ENCODE measurements around the gene LENEP. TPM values are rescaled to one million over a fixed set of nuclear protein-coding genes. Genes with fewer than 3 reads are reported as not detected.
A peak's percentile ranks its signal among the peaks of the same experiment; 100 is the strongest.

LENEP gene
- total RNA-seq, 1 donor from 2014 or later: not detected

DNA sequence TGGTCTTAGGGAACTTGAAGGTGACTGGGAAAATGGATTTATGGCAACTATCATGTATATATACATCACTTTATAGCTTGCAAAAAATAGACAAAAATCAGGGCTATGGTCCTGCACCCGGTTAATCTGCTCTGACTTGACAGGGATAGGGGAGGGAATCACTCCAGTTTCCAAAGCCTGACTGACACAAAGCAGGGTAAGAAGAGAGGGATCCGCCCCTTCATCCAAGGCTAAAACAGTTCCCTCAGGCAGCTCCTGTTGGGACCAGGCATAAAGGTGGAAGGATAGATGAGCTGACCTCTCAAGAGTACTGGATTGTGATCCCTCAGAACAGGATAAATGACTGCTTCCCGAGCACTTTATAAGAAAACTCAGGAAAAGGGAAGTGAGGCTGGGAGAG, 38.8 kb upstream of the LENEP start:
- peaks cover 64% of the 10 kb centered on the region for H3K4me1 Mint-ChIP-seq
- Histone ChIP-seq H3K9ac (no peak overlapping the region), H3K27ac (peak overlapping the region; percentile 97)

DNA sequence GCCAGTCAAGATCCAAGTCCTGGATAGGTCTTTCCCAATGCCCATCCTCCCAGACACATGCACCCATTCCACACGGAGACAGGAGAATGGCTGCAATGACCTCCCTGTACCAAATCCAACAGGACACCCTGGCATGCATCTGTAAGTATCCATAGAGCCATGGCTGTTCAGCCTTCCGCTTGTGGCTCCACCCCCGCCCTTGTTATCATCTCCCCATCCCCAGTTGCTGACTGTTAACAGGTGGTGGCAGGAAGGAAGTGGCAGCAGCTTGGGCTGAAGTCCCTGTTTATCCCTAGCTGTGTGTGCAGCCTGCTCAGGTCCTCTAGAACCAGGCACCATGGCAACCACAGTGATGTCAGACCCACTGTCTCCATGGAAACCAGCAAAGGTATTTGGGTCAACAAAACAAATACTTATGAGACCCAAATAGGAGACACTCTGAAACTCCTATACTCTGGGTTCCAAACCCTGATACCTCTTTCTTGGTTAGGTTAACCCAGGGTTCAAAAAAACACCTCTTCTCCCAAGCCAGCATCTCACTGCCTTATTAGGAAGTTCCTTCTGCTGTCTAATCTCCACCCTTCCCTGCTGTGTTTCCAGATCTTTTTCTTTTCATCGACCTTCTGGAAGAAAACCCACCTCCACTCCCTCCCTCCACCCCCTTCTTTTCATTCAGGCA, 38.2 kb upstream of the LENEP start:
- peaks cover 47% of the 10 kb centered on the region for H3F3A ChIP-seq (ENCODE audit: low read depth)
- Mint-ChIP-seq H3K4me3 (peak overlapping the region; percentile 94), H3K36me3 (peaks cover 12% of the 10 kb centered on the region), H3K27me3 (ENCODE audit: insufficient read depth, low read depth) (peaks cover 11% of the 10 kb centered on the region), H3K27ac (peak overlapping the region; percentile 100), H3K4me1 (peaks cover 64% of the 10 kb centered on the region), H3K9me3 (no peaks in the 10 kb centered on the region)
- H3K36me3 ChIP-seq: no peaks in the 10 kb centered on the region
- peak overlapping the region; percentile 66 for H3K4me3 ChIP-seq
- H3K4me1 ChIP-seq: peaks cover 38% of the 10 kb centered on the region
- H3K9ac ChIP-seq: peak overlapping the region; percentile 38
- peak overlapping the region; percentile 97 for H3K27ac ChIP-seq
- no peaks in the 10 kb centered on the region for H3K27me3 ChIP-seq
- H3K79me2 ChIP-seq (ENCODE audit: low read depth): peaks cover 48% of the 10 kb centered on the region
- H3K9me3 ChIP-seq (ENCODE audit: low read depth): no peaks in the 10 kb centered on the region
- H4K20me1 ChIP-seq (ENCODE audit: low read depth): peaks cover 51% of the 10 kb centered on the region
- H3K4me2 ChIP-seq: peak overlapping the region; percentile 85
- TF ChIP-seq EZH2phosphoT487 (IDR thresholded peaks at IDR 0.05): no peak
- TF ChIP-seq, protein P1, sequence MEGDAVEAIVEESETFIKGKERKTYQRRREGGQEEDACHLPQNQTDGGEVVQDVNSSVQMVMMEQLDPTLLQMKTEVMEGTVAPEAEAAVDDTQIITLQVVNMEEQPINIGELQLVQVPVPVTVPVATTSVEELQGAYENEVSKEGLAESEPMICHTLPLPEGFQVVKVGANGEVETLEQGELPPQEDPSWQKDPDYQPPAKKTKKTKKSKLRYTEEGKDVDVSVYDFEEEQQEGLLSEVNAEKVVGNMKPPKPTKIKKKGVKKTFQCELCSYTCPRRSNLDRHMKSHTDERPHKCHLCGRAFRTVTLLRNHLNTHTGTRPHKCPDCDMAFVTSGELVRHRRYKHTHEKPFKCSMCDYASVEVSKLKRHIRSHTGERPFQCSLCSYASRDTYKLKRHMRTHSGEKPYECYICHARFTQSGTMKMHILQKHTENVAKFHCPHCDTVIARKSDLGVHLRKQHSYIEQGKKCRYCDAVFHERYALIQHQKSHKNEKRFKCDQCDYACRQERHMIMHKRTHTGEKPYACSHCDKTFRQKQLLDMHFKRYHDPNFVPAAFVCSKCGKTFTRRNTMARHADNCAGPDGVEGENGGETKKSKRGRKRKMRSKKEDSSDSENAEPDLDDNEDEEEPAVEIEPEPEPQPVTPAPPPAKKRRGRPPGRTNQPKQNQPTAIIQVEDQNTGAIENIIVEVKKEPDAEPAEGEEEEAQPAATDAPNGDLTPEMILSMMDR (IDR thresholded peaks at IDR 0.05): no peak
- TF ChIP-seq EZH2 (IDR thresholded peaks at IDR 0.05): no peak
- H2AFZ ChIP-seq (replicated peaks): no peak overlapping the region
- DNase-seq (ENCODE audit: low spot score): peak; percentile 90

More for the DNA sequence above, 38.8 kb upstream of the LENEP start:
- Histone ChIP-seq H3K36me3 (no peaks in the 10 kb centered on the region), H3K4me3 (peak overlapping the region; percentile 66), H3K4me1 (peaks cover 38% of the 10 kb centered on the region), H3K79me2 (ENCODE audit: low read depth) (peaks cover 42% of the 10 kb centered on the region), H3F3A (ENCODE audit: low read depth) (peaks cover 47% of the 10 kb centered on the region), H3K4me2 (peak overlapping the region; percentile 85), H3K9me3 (ENCODE audit: low read depth) (no peaks in the 10 kb centered on the region), H2AFZ (replicated peaks) (no peak overlapping the region), H4K20me1 (ENCODE audit: low read depth) (peaks cover 56% of the 10 kb centered on the region), H3K27me3 (no peaks in the 10 kb centered on the region)
- Mint-ChIP-seq H3K27ac (peak overlapping the region; percentile 100), H3K9me3 (no peaks in the 10 kb centered on the region), H3K36me3 (peaks cover 12% of the 10 kb centered on the region), H3K4me3 (peak overlapping the region; percentile 94), H3K27me3 (ENCODE audit: insufficient read depth, low read depth) (peaks cover 11% of the 10 kb centered on the region)
- no peak for TF ChIP-seq EZH2 (IDR thresholded peaks at IDR 0.05)
- TF ChIP-seq, protein P1 (IDR thresholded peaks at IDR 0.05): no peak
- TF ChIP-seq EZH2phosphoT487 (IDR thresholded peaks at IDR 0.05): no peak
- DNase-seq (ENCODE audit: low spot score): peak; percentile 69

DNA sequence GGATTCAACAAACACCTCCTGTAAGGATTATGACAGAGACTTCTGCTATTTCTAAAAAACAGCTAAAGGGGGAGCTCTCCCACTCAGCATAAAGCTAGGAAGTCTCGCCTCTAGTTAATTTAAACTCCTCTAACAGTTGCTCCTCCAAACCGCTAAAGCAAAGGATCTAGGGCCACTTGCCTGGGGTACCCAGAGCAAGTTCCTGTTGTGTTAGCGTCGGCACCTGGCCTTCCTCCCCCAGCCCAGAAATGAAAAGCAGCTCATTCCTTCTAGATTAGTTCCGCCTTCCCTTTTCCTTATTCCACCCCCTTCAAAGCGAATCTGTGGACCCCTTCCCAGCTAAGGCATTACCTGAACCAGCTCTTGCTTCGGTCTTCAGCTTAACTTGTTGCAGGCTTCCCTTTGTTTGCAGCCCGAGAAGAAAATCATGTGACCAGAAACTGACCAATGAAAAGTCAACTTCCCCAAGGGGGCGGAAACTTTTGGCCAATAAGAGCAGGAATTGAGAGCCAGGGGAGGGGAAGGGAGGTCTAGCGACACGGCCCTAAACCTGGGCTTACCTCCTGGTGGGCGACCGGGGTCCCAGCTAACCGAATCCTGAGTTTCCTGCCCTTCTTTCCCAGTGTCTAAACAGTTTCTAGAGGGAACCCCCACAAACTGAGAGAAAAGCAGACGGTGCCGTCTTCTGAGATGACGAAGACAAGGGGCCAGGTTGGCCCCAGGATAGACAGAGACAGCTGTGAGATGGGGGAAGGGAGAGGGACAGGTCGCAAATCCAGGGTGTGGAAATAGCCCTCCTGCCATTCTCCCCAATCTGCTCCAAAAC, 37.5 kb upstream of the LENEP start, which contains the start of gene PBXIP1:
Gene PBXIP1 (minus strand): TSS at position 382 of the 826 bp plus-strand sequence. CDS start 2,378 bp downstream, outside the sequence.
- H3K27ac Mint-ChIP-seq: peak within 1 kb of the TSS; percentile 100
- peaks cover 72% of the 10 kb centered on the region for H3K4me1 Mint-ChIP-seq
- H3K36me3 Mint-ChIP-seq: peaks cover 9% of the 10 kb centered on the region
- H4K20me1 ChIP-seq (ENCODE audit: low read depth): peaks cover 49% of the 10 kb centered on the region
- H3K9ac ChIP-seq: peak within 1 kb of the TSS; percentile 38
- TF ChIP-seq, protein P1 (IDR thresholded peaks at IDR 0.05): peak; percentile 48
- no peak for TF ChIP-seq EZH2 (IDR thresholded peaks at IDR 0.05)
- H3K36me3 ChIP-seq: no peaks in the 10 kb centered on the region
- peak within 1 kb of the TSS; percentile 85 for H3K4me2 ChIP-seq
- H3K27me3 Mint-ChIP-seq (ENCODE audit: insufficient read depth, low read depth): peaks cover 17% of the 10 kb centered on the region
- no peaks in the 10 kb centered on the region for H3K9me3 Mint-ChIP-seq
- peak within 1 kb of the TSS; percentile 97 for H3K27ac ChIP-seq
- peak within 1 kb of the TSS; percentile 66 for H3K4me3 ChIP-seq
- no peaks in the 10 kb centered on the region for H3K27me3 ChIP-seq
- peaks cover 45% of the 10 kb centered on the region for H3K4me1 ChIP-seq
- DNase-seq (ENCODE audit: low spot score): peak; percentile 95
- peak within 1 kb of the TSS; percentile 94 for H3K4me3 Mint-ChIP-seq
- peaks cover 56% of the 10 kb centered on the region for H3K79me2 ChIP-seq (ENCODE audit: low read depth)
- H3F3A ChIP-seq (ENCODE audit: low read depth): peaks cover 53% of the 10 kb centered on the region
- H2AFZ ChIP-seq (replicated peaks): peak within 1 kb of the TSS; percentile 53
- H3K9me3 ChIP-seq (ENCODE audit: low read depth): no peaks in the 10 kb centered on the region

All from neural progenitor cell (in vitro differentiated cells).